Lower leg skin (tissue), 3 donors: ENCODE measurements around the gene GLRX.

Source experiments
- POLR2A ChIP-seq, 2 donors: fragments of 450-650 bp; IDR thresholded peaks; one replicate each; pipeline ENCODE4 v1.6.1; 2016 to 2017; ENCODE audit warnings: antibody characterized with exemption in 2 of 2, mild to moderate bottlenecking in 1 of 2, moderate library complexity in 1 of 2
- TF ChIP-seq, protein P1 (sequence below), 3 donors: fragments of 450-650 bp; IDR thresholded peaks; one replicate each; pipeline ENCODE4 v1.5.1; 2016; ENCODE audit warnings: antibody characterized with exemption in 3 of 3, mild to moderate bottlenecking in 3 of 3, moderate library complexity in 2 of 3

DNA sequence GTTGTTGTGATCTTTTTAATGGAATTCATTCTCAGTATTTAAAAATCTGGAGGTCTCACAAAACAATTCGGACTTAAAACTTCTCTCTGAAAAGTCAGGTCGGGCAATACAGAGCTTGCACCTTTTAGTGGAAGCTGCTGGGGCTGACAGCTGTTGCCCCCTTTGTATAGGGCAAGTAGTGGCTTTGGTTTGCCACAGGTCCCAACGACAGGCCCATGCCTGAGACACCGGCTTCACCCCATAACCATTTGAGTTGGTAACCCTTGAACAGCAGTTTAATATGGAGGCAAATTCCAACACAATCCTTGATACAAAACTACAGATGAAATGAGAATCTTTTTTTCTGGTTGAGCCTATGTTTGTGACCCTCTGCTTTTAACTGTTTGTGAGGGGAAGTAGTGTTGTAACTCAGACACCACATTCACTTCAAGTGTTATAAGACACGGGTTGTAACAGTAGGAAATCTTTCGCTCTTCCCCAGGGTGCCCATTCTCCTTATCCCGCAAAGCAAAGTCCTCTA is 752 bp upstream of the GLRX start:
- TF ChIP-seq, protein P1, sequence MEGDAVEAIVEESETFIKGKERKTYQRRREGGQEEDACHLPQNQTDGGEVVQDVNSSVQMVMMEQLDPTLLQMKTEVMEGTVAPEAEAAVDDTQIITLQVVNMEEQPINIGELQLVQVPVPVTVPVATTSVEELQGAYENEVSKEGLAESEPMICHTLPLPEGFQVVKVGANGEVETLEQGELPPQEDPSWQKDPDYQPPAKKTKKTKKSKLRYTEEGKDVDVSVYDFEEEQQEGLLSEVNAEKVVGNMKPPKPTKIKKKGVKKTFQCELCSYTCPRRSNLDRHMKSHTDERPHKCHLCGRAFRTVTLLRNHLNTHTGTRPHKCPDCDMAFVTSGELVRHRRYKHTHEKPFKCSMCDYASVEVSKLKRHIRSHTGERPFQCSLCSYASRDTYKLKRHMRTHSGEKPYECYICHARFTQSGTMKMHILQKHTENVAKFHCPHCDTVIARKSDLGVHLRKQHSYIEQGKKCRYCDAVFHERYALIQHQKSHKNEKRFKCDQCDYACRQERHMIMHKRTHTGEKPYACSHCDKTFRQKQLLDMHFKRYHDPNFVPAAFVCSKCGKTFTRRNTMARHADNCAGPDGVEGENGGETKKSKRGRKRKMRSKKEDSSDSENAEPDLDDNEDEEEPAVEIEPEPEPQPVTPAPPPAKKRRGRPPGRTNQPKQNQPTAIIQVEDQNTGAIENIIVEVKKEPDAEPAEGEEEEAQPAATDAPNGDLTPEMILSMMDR (IDR thresholded peaks at IDR 0.05), result no peak
- no peak for TF ChIP-seq POLR2A (IDR thresholded peaks at IDR 0.05)
